Inflammatory macrophage treated with lipopolysaccharide for 4 hours (primary cell): ENCODE data around the gene GAGE13.
"Not testable (repeated sequence)": the region's sequence is repeated elsewhere in the genome, so short reads cannot be mapped to it uniquely, and the experiment has no call there.

Experiments
- DNase-seq: peaks from one replicate; pipeline ENCODE4 v3.0.0-alpha.2; 2020

GAGE13 gene

GRCh38 chrX:49331841-49332240 lies 459 bp downstream of the GAGE13 start:
- DNase-seq, result not testable (repeated sequence)

DNA sequence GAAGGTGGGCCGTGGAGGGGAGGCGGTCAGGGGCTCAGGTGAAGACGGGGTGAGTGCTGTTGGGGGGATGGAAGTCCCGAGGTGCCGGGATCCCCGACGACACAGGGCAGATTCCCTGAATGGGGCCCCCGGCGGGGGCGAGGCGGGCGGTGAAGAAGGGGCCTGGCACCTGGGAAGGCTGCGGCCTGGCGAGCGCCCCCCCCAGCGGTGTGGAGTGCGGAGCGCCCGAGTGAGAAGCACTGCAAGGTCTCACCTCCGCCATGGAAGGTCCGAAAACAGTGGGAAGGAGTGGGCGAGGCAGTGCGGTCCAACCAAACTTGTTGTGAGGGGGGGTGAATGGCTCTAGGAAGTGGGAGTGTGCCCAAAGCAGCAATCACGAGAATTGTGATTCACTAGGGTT lies 10.1 kb downstream of the GAGE13 start:
- DNase-seq, result not testable (repeated sequence)

GRCh38 chrX:49344496-49345175 lies 13.3 kb downstream of the GAGE13 start:
- DNase-seq, result not testable (repeated sequence)

DNA sequence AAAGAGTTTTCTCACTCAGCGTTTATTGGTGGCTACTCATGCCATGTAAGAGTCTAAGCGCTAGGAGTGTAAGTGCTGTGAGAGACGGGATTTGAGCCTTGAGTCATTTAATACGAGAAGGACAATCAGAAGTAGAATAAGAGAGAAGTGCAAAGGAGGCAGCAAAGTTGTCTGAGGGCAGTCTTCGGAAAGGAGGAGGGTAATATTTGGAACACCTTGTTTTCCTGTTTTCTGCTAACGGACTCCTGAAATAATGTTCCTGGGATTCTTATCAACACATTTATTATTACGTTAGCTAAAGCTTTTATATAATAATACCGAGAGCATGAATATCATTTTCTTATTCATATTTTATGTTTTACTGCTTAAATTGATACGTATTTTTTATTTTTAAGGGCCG lies 14.0 kb downstream of the GAGE13 start:
- not testable (repeated sequence) for DNase-seq

DNA sequence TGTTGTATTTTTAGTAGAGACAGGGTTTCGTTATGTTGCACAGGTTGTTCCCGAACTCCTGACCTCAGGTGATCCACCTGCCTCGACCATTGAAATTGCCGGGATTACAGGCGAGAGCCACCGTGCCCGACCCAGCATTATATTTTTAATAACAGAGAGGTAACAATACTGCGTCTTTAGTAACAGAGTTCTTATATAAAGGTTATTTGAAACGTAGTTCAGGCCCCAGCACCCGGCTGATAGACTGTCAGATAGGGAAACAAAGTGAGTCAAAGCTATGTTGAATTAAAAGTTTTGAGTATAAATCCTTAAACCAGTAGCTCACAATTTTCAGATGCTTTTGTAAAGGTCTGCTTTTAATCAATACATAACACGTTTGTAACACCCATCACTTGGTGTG lies 14.8 kb downstream of the GAGE13 start:
- not testable (repeated sequence) for DNase-seq
